ENCODE results near the gene LCLAT1. TPM values are rescaled to one million over a fixed set of nuclear protein-coding genes. Genes with fewer than 3 reads are reported as not detected.

LCLAT1 gene
- total RNA-seq, 1 donor from 2014 or later = 26.7 TPM

- Histone ChIP-seq H3K27me3 (ENCODE audit: control insufficient read depth, insufficient read depth, low read length) (no peaks in the 10 kb centered on the region), H3K36me3 (ENCODE audit: control insufficient read depth, insufficient read depth, low read length) (no peaks in the 10 kb centered on the region), H3K4me3 (ENCODE audit: low read depth, low read length) (no peak overlapping the region)
- no peak for DNase-seq (ENCODE audit: low read depth)
- no peak for TF ChIP-seq CTCF (IDR thresholded peaks at IDR 0.05; ENCODE audit: insufficient read depth, low read length, poor library complexity, severe bottlenecking)
Measured at GRCh38 chr2:30645081-30645744, 198.2 kb downstream of the LCLAT1 start.

DNA sequence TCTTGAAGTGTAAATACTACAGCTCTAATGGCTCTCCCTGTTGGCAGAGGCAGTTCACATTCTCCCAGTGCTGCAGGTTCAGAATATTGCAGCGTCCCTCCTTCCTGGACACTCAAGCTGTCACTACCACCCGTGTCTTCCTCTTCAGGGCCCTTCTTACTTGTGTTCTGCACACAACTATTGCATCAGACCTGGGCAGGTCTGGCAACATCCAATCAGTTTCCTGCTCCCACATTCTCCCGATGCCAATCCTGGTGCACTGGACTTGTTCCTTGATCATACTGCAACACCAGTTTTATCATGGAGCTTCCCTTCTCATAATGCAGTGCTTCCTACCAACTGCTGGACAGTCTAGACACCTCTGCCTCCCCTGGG lies 198.7 kb downstream of the LCLAT1 start:
- TF ChIP-seq CTCF (IDR thresholded peaks at IDR 0.05; ENCODE audit: insufficient read depth, low read length, poor library complexity, severe bottlenecking) = no peak
- DNase-seq (ENCODE audit: low read depth) = no peak
- no peaks in the 10 kb centered on the region for H3K36me3 ChIP-seq (ENCODE audit: control insufficient read depth, insufficient read depth, low read length)
- H3K27me3 ChIP-seq (ENCODE audit: control insufficient read depth, insufficient read depth, low read length) = no peaks in the 10 kb centered on the region
- H3K4me3 ChIP-seq (ENCODE audit: low read depth, low read length) = no peak overlapping the region

GRCh38 chr2:30647752-30648457 lies 200.9 kb downstream of the LCLAT1 start:
- no peak for DNase-seq (ENCODE audit: low read depth)
- H3K27me3 ChIP-seq (ENCODE audit: control insufficient read depth, insufficient read depth, low read length) = no peaks in the 10 kb centered on the region
- no peak for TF ChIP-seq CTCF (IDR thresholded peaks at IDR 0.05; ENCODE audit: insufficient read depth, low read length, poor library complexity, severe bottlenecking)
- no peaks in the 10 kb centered on the region for H3K36me3 ChIP-seq (ENCODE audit: control insufficient read depth, insufficient read depth, low read length)
- H3K4me3 ChIP-seq (ENCODE audit: low read depth, low read length) = no peak overlapping the region

GRCh38 chr2:30649278-30649677 lies 202.2 kb downstream of the LCLAT1 start:
- no peaks in the 10 kb centered on the region for H3K36me3 ChIP-seq (ENCODE audit: control insufficient read depth, insufficient read depth, low read length)
- H3K4me3 ChIP-seq (ENCODE audit: low read depth, low read length) = no peak overlapping the region
- no peak for DNase-seq (ENCODE audit: low read depth)
- no peak for TF ChIP-seq CTCF (IDR thresholded peaks at IDR 0.05; ENCODE audit: insufficient read depth, low read length, poor library complexity, severe bottlenecking)
- no peaks in the 10 kb centered on the region for H3K27me3 ChIP-seq (ENCODE audit: control insufficient read depth, insufficient read depth, low read length)

GRCh38 chr2:30649828-30650227 lies 202.8 kb downstream of the LCLAT1 start:
- no peaks in the 10 kb centered on the region for H3K36me3 ChIP-seq (ENCODE audit: control insufficient read depth, insufficient read depth, low read length)
- H3K27me3 ChIP-seq (ENCODE audit: control insufficient read depth, insufficient read depth, low read length) = no peaks in the 10 kb centered on the region
- H3K4me3 ChIP-seq (ENCODE audit: low read depth, low read length) = no peak overlapping the region
- no peak for DNase-seq (ENCODE audit: low read depth)
- no peak for TF ChIP-seq CTCF (IDR thresholded peaks at IDR 0.05; ENCODE audit: insufficient read depth, low read length, poor library complexity, severe bottlenecking)
